Measurements from ENCODE around the gene RFX4.

The RFX4 gene

GRCh38 chr12:106711316-106711715, 128.5 kb downstream of the RFX4 start:
- H3K9me3 ChIP-seq (ENCODE audit: control insufficient read depth, low read length): no peaks in the 10 kb centered on the region
- H4K8ac ChIP-seq (ENCODE audit: low read length): no peak overlapping the region
- peaks cover 11 to 13% of the 10 kb centered on the region in 2 experiments for H3K27me3 ChIP-seq (ENCODE audit: control insufficient read depth in 1 of 2, insufficient read depth in 1 of 2, low read length in 2 of 2)
- no peaks in the 10 kb centered on the region for H3K79me1 ChIP-seq (replicated peaks; ENCODE audit: low read length, poor library complexity, severe bottlenecking)
- H3K9ac ChIP-seq (ENCODE audit: low read length): no peak overlapping the region
- H3K4me3 ChIP-seq (ENCODE audit: insufficient read depth in 1 of 2, low read depth in 1 of 2, low read length in 2 of 2): no peak overlapping the region
- H2AFZ ChIP-seq (ENCODE audit: low read depth, low read length): no peak overlapping the region
- no peak overlapping the region for H3K18ac ChIP-seq (ENCODE audit: low read depth in 1 of 2, low read length in 2 of 2)
- no peaks in the 10 kb centered on the region for H3K36me3 ChIP-seq (ENCODE audit: control insufficient read depth in 1 of 2, insufficient read depth in 2 of 2, low read depth in 1 of 2, low read length in 2 of 2)
- no peak for DNase-seq
- no peak overlapping the region for H2BK120ac ChIP-seq (ENCODE audit: low read depth, low read length)
- 86% methylated on average over 3 of the region's 3 CpGs for WGBS
- no peak overlapping the region for H2BK12ac ChIP-seq (ENCODE audit: low read length in 2 of 2)
- no peak overlapping the region for H2AK5ac ChIP-seq (ENCODE audit: low read length, severe bottlenecking)
- no peak overlapping the region for H2BK5ac ChIP-seq (ENCODE audit: low read depth, low read length, poor library complexity, severe bottlenecking)
- H4K91ac ChIP-seq (ENCODE audit: low read length): no peak overlapping the region
- no peak overlapping the region for H3K14ac ChIP-seq (ENCODE audit: low read length in 2 of 2)
- H3K4me2 ChIP-seq (ENCODE audit: low read length, poor library complexity, severe bottlenecking): no peak overlapping the region
- no peak overlapping the region for H2BK15ac ChIP-seq (ENCODE audit: low read depth, poor library complexity, severe bottlenecking)
- no peak overlapping the region for H3K23ac ChIP-seq (ENCODE audit: low read length in 2 of 2)
- no peak overlapping the region for H3K27ac ChIP-seq (ENCODE audit: low read length, poor library complexity, severe bottlenecking)
- H3K4ac ChIP-seq (ENCODE audit: low read depth in 1 of 2, low read length in 2 of 2): no peak overlapping the region
- no peaks in the 10 kb centered on the region for H3K4me1 ChIP-seq (ENCODE audit: control insufficient read depth, insufficient read depth, low read depth, low read length)

GRCh38 chr12:106712768-106713167, 130.0 kb downstream of the RFX4 start:
- Histone ChIP-seq H2BK5ac (ENCODE audit: low read depth, low read length, poor library complexity, severe bottlenecking) (no peak overlapping the region), H3K14ac (ENCODE audit: low read length in 2 of 2) (no peak overlapping the region), H2AFZ (ENCODE audit: low read depth, low read length) (no peak overlapping the region), H3K4ac (ENCODE audit: low read depth in 1 of 2, low read length in 2 of 2) (no peak overlapping the region), H3K9ac (ENCODE audit: low read length) (no peak overlapping the region), H3K27ac (ENCODE audit: low read length, poor library complexity, severe bottlenecking) (no peak overlapping the region), H2BK15ac (ENCODE audit: low read depth, poor library complexity, severe bottlenecking) (no peak overlapping the region), H2BK120ac (ENCODE audit: low read depth, low read length) (no peak overlapping the region), H3K18ac (ENCODE audit: low read depth in 1 of 2, low read length in 2 of 2) (no peak overlapping the region), H3K27me3 (ENCODE audit: control insufficient read depth in 1 of 2, insufficient read depth in 1 of 2, low read length in 2 of 2) (peaks cover 11 to 13% of the 10 kb centered on the region in 2 experiments), H3K4me2 (ENCODE audit: low read length, poor library complexity, severe bottlenecking) (no peak overlapping the region), H3K79me1 (replicated peaks; ENCODE audit: low read length, poor library complexity, severe bottlenecking) (no peaks in the 10 kb centered on the region), H4K8ac (ENCODE audit: low read length) (no peak overlapping the region), H2AK5ac (ENCODE audit: low read length, severe bottlenecking) (no peak overlapping the region), H3K23ac (ENCODE audit: low read length in 2 of 2) (no peak overlapping the region), H3K9me3 (ENCODE audit: control insufficient read depth, low read length) (no peaks in the 10 kb centered on the region), H2BK12ac (ENCODE audit: low read length in 2 of 2) (no peak overlapping the region), H4K91ac (ENCODE audit: low read length) (no peak overlapping the region), H3K4me3 (ENCODE audit: insufficient read depth in 1 of 2, low read depth in 1 of 2, low read length in 2 of 2) (no peak overlapping the region), H3K36me3 (ENCODE audit: control insufficient read depth in 1 of 2, insufficient read depth in 2 of 2, low read depth in 1 of 2, low read length in 2 of 2) (no peaks in the 10 kb centered on the region), H3K4me1 (ENCODE audit: control insufficient read depth, insufficient read depth, low read depth, low read length) (no peaks in the 10 kb centered on the region)
- 93% methylated on average over 8 of the region's 8 CpGs for WGBS
- no peak for DNase-seq

- DNase-seq: no peak
- no peak overlapping the region for H2BK12ac ChIP-seq (ENCODE audit: low read length in 2 of 2)
- H2BK5ac ChIP-seq (ENCODE audit: low read depth, low read length, poor library complexity, severe bottlenecking): no peak overlapping the region
- no peak overlapping the region for H3K4me3 ChIP-seq (ENCODE audit: insufficient read depth in 1 of 2, low read depth in 1 of 2, low read length in 2 of 2)
- H3K23ac ChIP-seq (ENCODE audit: low read length in 2 of 2): no peak overlapping the region
- no peaks in the 10 kb centered on the region for H3K79me1 ChIP-seq (replicated peaks; ENCODE audit: low read length, poor library complexity, severe bottlenecking)
- H3K14ac ChIP-seq (ENCODE audit: low read length in 2 of 2): no peak overlapping the region
- H2AK5ac ChIP-seq (ENCODE audit: low read length, severe bottlenecking): no peak overlapping the region
- no peak overlapping the region for H4K8ac ChIP-seq (ENCODE audit: low read length)
- H3K27ac ChIP-seq (ENCODE audit: low read length, poor library complexity, severe bottlenecking): no peak overlapping the region
- H3K4ac ChIP-seq (ENCODE audit: low read depth in 1 of 2, low read length in 2 of 2): no peak overlapping the region
- no peak overlapping the region for H2BK15ac ChIP-seq (ENCODE audit: low read depth, poor library complexity, severe bottlenecking)
- H2BK120ac ChIP-seq (ENCODE audit: low read depth, low read length): no peak overlapping the region
- WGBS: 89% methylated on average over 3 of the region's 3 CpGs
- no peak overlapping the region for H3K4me2 ChIP-seq (ENCODE audit: low read length, poor library complexity, severe bottlenecking)
- no peak overlapping the region for H4K91ac ChIP-seq (ENCODE audit: low read length)
- no peaks in the 10 kb centered on the region for H3K9me3 ChIP-seq (ENCODE audit: control insufficient read depth, low read length)
- no peaks in the 10 kb centered on the region for H3K4me1 ChIP-seq (ENCODE audit: control insufficient read depth, insufficient read depth, low read depth, low read length)
- H3K36me3 ChIP-seq (ENCODE audit: control insufficient read depth in 1 of 2, insufficient read depth in 2 of 2, low read depth in 1 of 2, low read length in 2 of 2): no peaks in the 10 kb centered on the region
- H3K18ac ChIP-seq (ENCODE audit: low read depth in 1 of 2, low read length in 2 of 2): no peak overlapping the region
- no peak overlapping the region for H3K9ac ChIP-seq (ENCODE audit: low read length)
- H3K27me3 ChIP-seq (ENCODE audit: control insufficient read depth in 1 of 2, insufficient read depth in 1 of 2, low read length in 2 of 2): peaks cover 5 to 6% of the 10 kb centered on the region in 2 experiments
- H2AFZ ChIP-seq (ENCODE audit: low read depth, low read length): no peak overlapping the region
Observed at GRCh38 chr12:106714926-106715325, 132.1 kb downstream of the RFX4 start.

GRCh38 chr12:106715582-106715981, 132.8 kb downstream of the RFX4 start:
- Histone ChIP-seq H3K79me1 (replicated peaks; ENCODE audit: low read length, poor library complexity, severe bottlenecking) (no peaks in the 10 kb centered on the region), H3K4ac (ENCODE audit: low read depth in 1 of 2, low read length in 2 of 2) (no peak overlapping the region), H3K27ac (ENCODE audit: low read length, poor library complexity, severe bottlenecking) (no peak overlapping the region), H4K91ac (ENCODE audit: low read length) (no peak overlapping the region), H3K9ac (ENCODE audit: low read length) (no peak overlapping the region), H2BK120ac (ENCODE audit: low read depth, low read length) (no peak overlapping the region), H3K14ac (ENCODE audit: low read length in 2 of 2) (no peak overlapping the region), H2BK5ac (ENCODE audit: low read depth, low read length, poor library complexity, severe bottlenecking) (no peak overlapping the region), H3K4me3 (ENCODE audit: insufficient read depth in 1 of 2, low read depth in 1 of 2, low read length in 2 of 2) (no peak overlapping the region), H4K8ac (ENCODE audit: low read length) (no peak overlapping the region), H2AK5ac (ENCODE audit: low read length, severe bottlenecking) (no peak overlapping the region), H3K27me3 (ENCODE audit: control insufficient read depth in 1 of 2, insufficient read depth in 1 of 2, low read length in 2 of 2) (peaks cover 5 to 7% of the 10 kb centered on the region in 2 experiments), H2BK12ac (ENCODE audit: low read length in 2 of 2) (no peak overlapping the region), H3K4me1 (ENCODE audit: control insufficient read depth, insufficient read depth, low read depth, low read length) (no peaks in the 10 kb centered on the region), H2AFZ (ENCODE audit: low read depth, low read length) (no peak overlapping the region), H3K36me3 (ENCODE audit: control insufficient read depth in 1 of 2, insufficient read depth in 2 of 2, low read depth in 1 of 2, low read length in 2 of 2) (no peaks in the 10 kb centered on the region), H3K18ac (ENCODE audit: low read depth in 1 of 2, low read length in 2 of 2) (no peak overlapping the region), H2BK15ac (ENCODE audit: low read depth, poor library complexity, severe bottlenecking) (no peak overlapping the region), H3K9me3 (ENCODE audit: control insufficient read depth, low read length) (no peaks in the 10 kb centered on the region), H3K23ac (ENCODE audit: low read length in 2 of 2) (no peak overlapping the region), H3K4me2 (ENCODE audit: low read length, poor library complexity, severe bottlenecking) (no peak overlapping the region)
- 82% methylated on average over 4 of the region's 4 CpGs for WGBS
- no peak for DNase-seq

All from mesenchymal stem cell (in vitro differentiated cells and primary cell).